ENCODE results near the gene CUBN.

The CUBN gene

GRCh38 chr10:16986082-16986405 lies 143.6 kb downstream of the CUBN start:
- DNase-seq, result no peak

GRCh38 chr10:16984242-16984641 lies 145.4 kb downstream of the CUBN start:
- no peak for DNase-seq

GRCh38 chr10:16976803-16977202 lies 152.8 kb downstream of the CUBN start:
- DNase-seq, result no peak

- peak; percentile 31 to 41 (median 40) for DNase-seq
Measured at GRCh38 chr10:16975188-16975587, 154.4 kb downstream of the CUBN start.

- DNase-seq, result peak; percentile 30 to 66 (median 54)
Measured at GRCh38 chr10:16968416-16969041, 161.1 kb downstream of the CUBN start.

GRCh38 chr10:16967866-16968415 lies 161.7 kb downstream of the CUBN start:
- DNase-seq, result peak in 1 of 3 donors; percentile 13

GRCh38 chr10:16966991-16967865 lies 162.4 kb downstream of the CUBN start:
- peak; percentile 58 to 94 (median 92) for DNase-seq

GRCh38 chr10:16965740-16966447 lies 163.7 kb downstream of the CUBN start:
- no peak for DNase-seq

GRCh38 chr10:16965344-16965616 lies 164.3 kb downstream of the CUBN start:
- DNase-seq, result no peak

- DNase-seq, result no peak
Measured at GRCh38 chr10:16964576-16965343, 164.9 kb downstream of the CUBN start.

GRCh38 chr10:16960551-16960950 lies 169.1 kb downstream of the CUBN start:
- DNase-seq, result peak; percentile 24 to 59 (median 45)

- DNase-seq, result no peak
Measured at GRCh38 chr10:16957038-16957437, 172.6 kb downstream of the CUBN start.

- no peak for DNase-seq
Measured at GRCh38 chr10:16954280-16955030, 175.2 kb downstream of the CUBN start.

GRCh38 chr10:16953270-16953669 lies 176.3 kb downstream of the CUBN start:
- no peak for DNase-seq

- DNase-seq, result no peak
Measured at GRCh38 chr10:16952610-16953009, 177.0 kb downstream of the CUBN start.

GRCh38 chr10:16952080-16952479 lies 177.5 kb downstream of the CUBN start:
- no peak for DNase-seq

GRCh38 chr10:16950656-16951601 lies 178.7 kb downstream of the CUBN start:
- DNase-seq, result peak; percentile 31 to 46 (median 39)

GRCh38 chr10:16949816-16950215 lies 179.8 kb downstream of the CUBN start:
- no peak for DNase-seq

GRCh38 chr10:16948361-16948760 lies 181.2 kb downstream of the CUBN start:
- DNase-seq, result no peak

- DNase-seq, result no peak
Measured at GRCh38 chr10:16947069-16947468, 182.5 kb downstream of the CUBN start.

GRCh38 chr10:16945593-16945992 lies 184.0 kb downstream of the CUBN start:
- DNase-seq, result no peak

All from suppressor macrophage treated with lipopolysaccharide for 1 hour (primary cell).